HCT116 (cell line): ENCODE results near the gene ROR2.

Experiments
- EGR1 ChIP-seq: IDR thresholded peaks from 2 replicates; pipeline ENCODE4 v1.6.1; 2012; ENCODE audit warnings: low read depth
- EZH2 ChIP-seq: fragments of 200-600 bp; sonication (generic); IDR thresholded peaks from 2 replicates; pipeline ENCODE4 v1.6.1; 2017; ENCODE audit warnings: antibody characterized with exemption, mixed run types
- POLR2A ChIP-seq: IDR thresholded peaks from 2 replicates; pipeline ENCODE4 v1.7.0; 2011; ENCODE audit warnings: borderline replicate concordance; ENCODE audit not compliant: insufficient read depth, insufficient read length; ENCODE audit errors: extremely low read depth
- TCF7L2 ChIP-seq: IDR thresholded peaks from 2 replicates; pipeline ENCODE4 v1.7.0; 2011; ENCODE audit warnings: borderline replicate concordance, inconsistent platforms; ENCODE audit not compliant: insufficient read depth, insufficient read length; ENCODE audit errors: extremely low read depth
- TF ChIP-seq, protein P1 (sequence below), 3 experiments: fragments of 200-600 bp in 1 of 3; sonication (generic) in 1 of 3; IDR thresholded peaks in 2 of 3; conservative IDR thresholded peaks in 1 of 3; 2 replicates each; pipeline ENCODE4 v1.5.1; 2012 to 2017; ENCODE audit warnings: low read depth in 2 of 3, low read length in 2 of 3, antibody characterized with exemption in 1 of 3, borderline replicate concordance in 1 of 3, control low read depth in 1 of 3, mild to moderate bottlenecking in 1 of 3, mixed read lengths in 1 of 3, mixed run types in 1 of 3, moderate library complexity in 1 of 3; ENCODE audit not compliant: insufficient read depth in 1 of 3
- TF ChIP-seq, protein P2 (sequence below): IDR thresholded peaks from 2 replicates; pipeline ENCODE4 v1.6.1; 2012

DNA sequence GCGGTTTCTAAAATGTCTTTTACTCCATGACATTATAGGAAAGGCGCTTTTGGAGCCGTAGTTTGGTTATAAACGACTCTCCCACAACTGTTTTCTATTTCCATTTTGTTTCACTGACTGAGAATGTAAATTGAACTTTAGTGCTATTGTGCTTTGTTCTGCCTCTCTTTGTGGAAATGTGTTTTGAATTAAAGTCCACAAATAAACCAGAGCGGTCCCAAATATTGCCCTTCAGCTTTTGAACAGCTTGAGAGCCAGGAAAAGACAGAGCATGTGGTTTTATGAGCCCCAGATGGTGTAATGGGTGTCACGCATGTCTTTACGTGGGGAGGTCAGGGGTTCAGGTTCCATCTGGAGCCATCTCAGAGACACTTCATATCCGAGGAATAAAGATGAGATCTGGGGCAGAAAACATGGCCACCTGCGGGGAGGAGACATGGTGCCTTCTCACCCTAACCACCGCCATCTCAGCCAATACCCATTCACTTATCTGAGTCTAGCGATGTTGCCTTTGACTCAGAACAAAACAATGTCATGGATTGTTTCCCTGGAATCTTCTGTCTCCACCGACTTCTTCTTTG is 42.5 kb upstream of the ROR2 start:
- TF ChIP-seq TCF7L2, result no peak
- TF ChIP-seq POLR2A, result no peak
- TF ChIP-seq, protein P1, sequence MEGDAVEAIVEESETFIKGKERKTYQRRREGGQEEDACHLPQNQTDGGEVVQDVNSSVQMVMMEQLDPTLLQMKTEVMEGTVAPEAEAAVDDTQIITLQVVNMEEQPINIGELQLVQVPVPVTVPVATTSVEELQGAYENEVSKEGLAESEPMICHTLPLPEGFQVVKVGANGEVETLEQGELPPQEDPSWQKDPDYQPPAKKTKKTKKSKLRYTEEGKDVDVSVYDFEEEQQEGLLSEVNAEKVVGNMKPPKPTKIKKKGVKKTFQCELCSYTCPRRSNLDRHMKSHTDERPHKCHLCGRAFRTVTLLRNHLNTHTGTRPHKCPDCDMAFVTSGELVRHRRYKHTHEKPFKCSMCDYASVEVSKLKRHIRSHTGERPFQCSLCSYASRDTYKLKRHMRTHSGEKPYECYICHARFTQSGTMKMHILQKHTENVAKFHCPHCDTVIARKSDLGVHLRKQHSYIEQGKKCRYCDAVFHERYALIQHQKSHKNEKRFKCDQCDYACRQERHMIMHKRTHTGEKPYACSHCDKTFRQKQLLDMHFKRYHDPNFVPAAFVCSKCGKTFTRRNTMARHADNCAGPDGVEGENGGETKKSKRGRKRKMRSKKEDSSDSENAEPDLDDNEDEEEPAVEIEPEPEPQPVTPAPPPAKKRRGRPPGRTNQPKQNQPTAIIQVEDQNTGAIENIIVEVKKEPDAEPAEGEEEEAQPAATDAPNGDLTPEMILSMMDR (IDR thresholded peaks at IDR 0.05 in 2 of 3, conservative IDR thresholded peaks at IDR 0.05 in 1 of 3; ENCODE audit: borderline replicate concordance in 1 of 3, insufficient read depth in 1 of 3, low read depth in 2 of 3, low read length in 2 of 3), result no peak
- TF ChIP-seq EGR1, result no peak
- TF ChIP-seq, protein P2, sequence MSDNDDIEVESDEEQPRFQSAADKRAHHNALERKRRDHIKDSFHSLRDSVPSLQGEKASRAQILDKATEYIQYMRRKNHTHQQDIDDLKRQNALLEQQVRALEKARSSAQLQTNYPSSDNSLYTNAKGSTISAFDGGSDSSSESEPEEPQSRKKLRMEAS, result no peak
- TF ChIP-seq EZH2, result no peak
